ENCODE results near the gene CPSF4.

CPSF4 gene

DNA sequence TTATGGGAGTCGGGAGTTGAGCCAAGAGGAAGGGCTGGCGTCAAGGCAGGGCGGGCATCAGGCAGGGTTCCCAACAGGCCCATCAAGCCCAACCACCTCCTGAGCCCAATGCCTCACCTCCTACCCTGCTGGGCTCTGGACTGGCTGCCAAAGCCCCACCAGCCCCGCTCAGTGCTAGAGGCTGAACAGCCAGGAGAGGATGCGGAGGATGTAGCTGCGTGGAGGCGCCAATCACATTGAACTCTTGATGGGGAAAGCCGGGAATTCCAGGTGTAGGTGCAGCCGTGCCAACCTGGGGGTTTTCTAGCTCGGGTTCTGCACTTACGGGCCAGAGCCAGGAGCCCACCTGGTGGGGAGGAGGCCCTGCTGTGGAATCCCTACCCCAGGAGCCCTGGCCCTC lies 14.4 kb downstream of the CPSF4 start:
- no peak for DNase-seq (ENCODE audit: extremely low read depth, insufficient read length)
- H3K27me3 ChIP-seq (replicated peaks; ENCODE audit: control insufficient read depth, insufficient read depth, low read length), result no peaks in the 10 kb centered on the region
- H3K36me3 ChIP-seq (ENCODE audit: control insufficient read depth, insufficient read depth, low read length), result peaks cover 61% of the 10 kb centered on the region
- no peak overlapping the region for H3K4me3 ChIP-seq (replicated peaks; ENCODE audit: low read depth, low read length)
- TF ChIP-seq, protein P1, sequence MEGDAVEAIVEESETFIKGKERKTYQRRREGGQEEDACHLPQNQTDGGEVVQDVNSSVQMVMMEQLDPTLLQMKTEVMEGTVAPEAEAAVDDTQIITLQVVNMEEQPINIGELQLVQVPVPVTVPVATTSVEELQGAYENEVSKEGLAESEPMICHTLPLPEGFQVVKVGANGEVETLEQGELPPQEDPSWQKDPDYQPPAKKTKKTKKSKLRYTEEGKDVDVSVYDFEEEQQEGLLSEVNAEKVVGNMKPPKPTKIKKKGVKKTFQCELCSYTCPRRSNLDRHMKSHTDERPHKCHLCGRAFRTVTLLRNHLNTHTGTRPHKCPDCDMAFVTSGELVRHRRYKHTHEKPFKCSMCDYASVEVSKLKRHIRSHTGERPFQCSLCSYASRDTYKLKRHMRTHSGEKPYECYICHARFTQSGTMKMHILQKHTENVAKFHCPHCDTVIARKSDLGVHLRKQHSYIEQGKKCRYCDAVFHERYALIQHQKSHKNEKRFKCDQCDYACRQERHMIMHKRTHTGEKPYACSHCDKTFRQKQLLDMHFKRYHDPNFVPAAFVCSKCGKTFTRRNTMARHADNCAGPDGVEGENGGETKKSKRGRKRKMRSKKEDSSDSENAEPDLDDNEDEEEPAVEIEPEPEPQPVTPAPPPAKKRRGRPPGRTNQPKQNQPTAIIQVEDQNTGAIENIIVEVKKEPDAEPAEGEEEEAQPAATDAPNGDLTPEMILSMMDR (IDR thresholded peaks at IDR 0.05; ENCODE audit: insufficient read depth, low read length, poor library complexity, severe bottlenecking), result no peak

DNA sequence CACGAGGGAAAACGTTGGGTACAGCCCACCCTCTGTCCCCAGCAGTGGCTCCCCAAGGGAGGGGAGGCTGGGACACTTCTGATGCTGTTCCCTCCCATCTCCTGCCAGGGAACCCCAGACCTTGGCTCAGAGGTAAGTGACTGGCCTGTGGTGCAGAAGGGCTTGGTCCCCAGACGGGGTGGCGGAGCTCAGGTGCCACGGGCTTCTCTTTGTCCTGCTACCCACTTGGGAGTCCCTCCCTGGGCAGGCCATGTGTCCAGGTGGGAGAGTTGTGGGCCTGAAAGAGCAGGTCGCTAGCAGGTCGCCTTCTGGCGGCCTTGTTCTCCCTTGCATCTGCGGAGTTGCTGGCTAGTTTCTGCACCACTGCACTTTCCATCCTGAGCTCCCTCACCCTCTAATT lies 17.1 kb downstream of the CPSF4 start:
- TF ChIP-seq, protein P1 (IDR thresholded peaks at IDR 0.05; ENCODE audit: insufficient read depth, low read length, poor library complexity, severe bottlenecking), result no peak
- Histone ChIP-seq H3K27me3 (replicated peaks; ENCODE audit: control insufficient read depth, insufficient read depth, low read length) (no peaks in the 10 kb centered on the region), H3K4me3 (replicated peaks; ENCODE audit: low read depth, low read length) (no peak overlapping the region), H3K36me3 (ENCODE audit: control insufficient read depth, insufficient read depth, low read length) (peaks cover 50% of the 10 kb centered on the region)
- DNase-seq (ENCODE audit: extremely low read depth, insufficient read length), result no peak

DNA sequence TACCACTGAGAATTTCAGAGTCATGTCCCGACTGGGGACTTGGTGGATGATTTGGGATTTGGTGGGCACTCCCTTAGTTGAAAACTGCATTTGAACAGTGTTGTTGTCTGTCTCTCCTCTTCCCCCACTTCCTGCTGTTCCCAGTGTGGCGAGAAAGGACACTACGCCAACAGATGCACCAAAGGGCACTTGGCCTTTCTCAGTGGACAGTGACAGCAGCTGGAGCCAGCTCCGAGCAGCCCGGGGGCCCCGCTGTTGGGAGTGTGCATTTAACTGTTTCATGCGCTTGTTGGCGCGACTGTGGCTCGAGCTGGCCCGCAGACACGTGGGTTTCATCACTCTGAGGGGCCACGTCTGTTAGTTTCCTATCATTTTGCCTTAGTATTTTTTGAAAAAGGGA lies 17.5 kb downstream of the CPSF4 start:
- no peaks in the 10 kb centered on the region for H3K27me3 ChIP-seq (replicated peaks; ENCODE audit: control insufficient read depth, insufficient read depth, low read length)
- H3K4me3 ChIP-seq (replicated peaks; ENCODE audit: low read depth, low read length), result no peak overlapping the region
- DNase-seq (ENCODE audit: extremely low read depth, insufficient read length), result no peak
- TF ChIP-seq, protein P1 (IDR thresholded peaks at IDR 0.05; ENCODE audit: insufficient read depth, low read length, poor library complexity, severe bottlenecking), result no peak
- H3K36me3 ChIP-seq (ENCODE audit: control insufficient read depth, insufficient read depth, low read length), result peaks cover 50% of the 10 kb centered on the region

DNA sequence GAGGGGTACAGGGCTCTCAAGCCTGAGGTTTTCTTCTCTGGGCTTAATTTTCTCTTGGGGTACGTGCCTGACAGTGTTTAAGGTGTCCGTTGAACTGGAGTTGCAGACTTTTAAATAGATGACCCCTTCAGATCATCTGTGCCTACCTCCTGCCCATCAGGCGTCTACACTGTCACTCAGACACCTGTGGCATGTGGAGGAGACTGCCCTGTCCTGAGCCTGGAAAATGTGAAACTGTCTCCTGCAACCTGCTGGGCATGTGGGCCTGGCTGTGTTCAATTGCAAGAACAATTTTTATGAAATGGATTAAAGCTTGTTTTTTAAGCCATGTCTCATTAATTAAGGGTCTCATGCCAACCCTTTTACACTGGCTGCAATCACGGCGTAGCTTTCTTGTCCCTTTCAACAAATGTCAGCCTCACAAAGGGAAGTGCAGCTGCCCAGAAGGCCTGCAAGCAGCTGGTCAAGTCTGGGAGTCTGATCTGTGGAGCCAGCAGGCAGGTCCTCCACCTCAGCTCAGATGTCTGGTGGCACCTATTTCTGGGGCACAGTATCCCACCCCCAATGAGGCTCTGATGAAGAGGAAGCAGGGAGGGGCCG lies 18.4 kb downstream of the CPSF4 start:
- Histone ChIP-seq H3K4me3 (replicated peaks; ENCODE audit: low read depth, low read length) (no peak overlapping the region), H3K27me3 (replicated peaks; ENCODE audit: control insufficient read depth, insufficient read depth, low read length) (no peaks in the 10 kb centered on the region), H3K36me3 (ENCODE audit: control insufficient read depth, insufficient read depth, low read length) (peaks cover 44% of the 10 kb centered on the region)
- TF ChIP-seq, protein P1 (IDR thresholded peaks at IDR 0.05; ENCODE audit: insufficient read depth, low read length, poor library complexity, severe bottlenecking), result no peak
- no peak for DNase-seq (ENCODE audit: extremely low read depth, insufficient read length)

DNA sequence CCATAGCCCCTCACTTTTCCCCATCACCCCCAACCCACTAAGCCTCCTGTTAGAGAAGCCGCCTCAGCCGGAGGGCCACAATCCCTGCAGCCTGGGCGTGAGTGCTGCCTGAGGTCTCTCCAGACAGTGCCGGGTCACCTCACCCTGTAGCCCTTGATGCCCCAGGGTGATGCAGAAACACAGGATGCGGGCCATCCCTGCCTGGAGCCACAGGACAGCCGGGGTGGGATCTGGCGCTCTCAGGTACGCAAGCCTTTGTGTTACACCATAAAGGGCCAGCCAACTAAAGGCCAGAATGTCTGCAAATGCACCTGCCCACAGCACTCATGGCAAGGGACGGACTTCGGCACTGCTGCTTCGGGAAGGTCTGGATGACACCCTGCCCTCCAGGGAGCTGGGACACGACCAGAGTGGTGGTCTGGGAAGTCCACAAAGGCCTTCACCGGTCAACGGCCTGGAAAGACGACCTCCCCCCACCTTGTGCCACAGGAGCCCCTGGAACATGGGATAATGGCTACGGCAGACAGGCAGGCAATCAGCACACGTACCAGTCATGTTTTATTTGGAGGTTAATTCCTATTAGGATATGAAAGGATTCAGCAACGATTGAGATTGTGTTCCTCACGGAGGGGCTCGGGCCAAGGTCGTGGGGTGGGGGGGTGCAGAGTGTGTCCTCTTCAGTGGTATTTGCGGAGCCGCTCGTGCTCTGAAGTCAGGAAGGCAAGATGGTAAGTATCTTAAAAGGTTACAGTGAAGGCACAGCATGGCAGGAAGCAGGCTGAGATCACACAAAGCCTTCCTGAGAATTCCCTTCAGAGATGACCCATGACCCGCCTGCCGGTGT lies 19.1 kb downstream of the CPSF4 start:
- no peak for DNase-seq (ENCODE audit: extremely low read depth, insufficient read length)
- Histone ChIP-seq H3K4me3 (replicated peaks; ENCODE audit: low read depth, low read length) (no peak overlapping the region), H3K36me3 (ENCODE audit: control insufficient read depth, insufficient read depth, low read length) (peaks cover 42% of the 10 kb centered on the region), H3K27me3 (replicated peaks; ENCODE audit: control insufficient read depth, insufficient read depth, low read length) (no peaks in the 10 kb centered on the region)
- TF ChIP-seq, protein P1 (IDR thresholded peaks at IDR 0.05; ENCODE audit: insufficient read depth, low read length, poor library complexity, severe bottlenecking), result no peak

Measured in GM06990 (cell line).